Endodermal cell (in vitro differentiated cells): ENCODE results near the gene PKM. TPM values are rescaled to one million over a fixed set of nuclear protein-coding genes. Genes with fewer than 3 reads are reported as not detected.

Experiments
- DNase-seq: peaks from one replicate; pipeline ENCODE4 v3.0.0-alpha.2; 2017
- H3K27ac ChIP-seq: 2 replicates; pipeline ENCODE4 v1.5.1; 2013; ENCODE audit warnings: mild to moderate bottlenecking, low read depth, low read length, moderate library complexity
- H3K27me3 ChIP-seq: 2 replicates; pipeline ENCODE4 v1.6.1; 2013; ENCODE audit warnings: mild to moderate bottlenecking, low read length, moderate library complexity; ENCODE audit not compliant: insufficient read depth, control insufficient read depth, poor library complexity, severe bottlenecking
- H3K36me3 ChIP-seq: 2 replicates; pipeline ENCODE4 v1.7.0; 2013; ENCODE audit warnings: mild to moderate bottlenecking, low read length, moderate library complexity; ENCODE audit not compliant: control insufficient read depth, insufficient read depth
- H3K4me1 ChIP-seq: one replicate; pipeline ENCODE4 v1.7.0; 2013; ENCODE audit warnings: low read length; ENCODE audit not compliant: control insufficient read depth, insufficient read depth
- H3K4me3 ChIP-seq: 2 replicates; pipeline ENCODE4 v1.5.1; 2013; ENCODE audit warnings: mild to moderate bottlenecking, low read length, moderate library complexity
- H3K9ac ChIP-seq: 2 replicates; pipeline ENCODE4 v1.6.1; 2013; ENCODE audit warnings: mild to moderate bottlenecking, low read length, moderate library complexity; ENCODE audit not compliant: poor library complexity, severe bottlenecking; ENCODE audit errors: extremely low read depth
- H3K9me3 ChIP-seq: 2 replicates; pipeline ENCODE4 v1.6.1; 2013; ENCODE audit warnings: mild to moderate bottlenecking, low read length, moderate library complexity; ENCODE audit not compliant: control insufficient read depth
- H3K27ac Mint-ChIP-seq: 2 replicates; pipeline ENCODE4 v1.8.0; 2020; ENCODE audit warnings: mixed read lengths
- H3K27me3 Mint-ChIP-seq: 2 replicates; pipeline ENCODE4 v1.8.0; 2021; ENCODE audit warnings: mild to moderate bottlenecking, mixed read lengths; ENCODE audit not compliant: insufficient read depth
- H3K36me3 Mint-ChIP-seq: 2 replicates; pipeline ENCODE4 v1.8.0; 2020; ENCODE audit warnings: low read depth, mixed read lengths
- H3K4me1 Mint-ChIP-seq: 2 replicates; pipeline ENCODE4 v1.8.0; 2020; ENCODE audit warnings: mixed read lengths
- H3K4me3 Mint-ChIP-seq: 2 replicates; pipeline ENCODE4 v1.8.0; 2020; ENCODE audit warnings: mild to moderate bottlenecking, moderate library complexity, mixed read lengths
- H3K9me3 Mint-ChIP-seq: 2 replicates; pipeline ENCODE4 v1.8.0; 2020; ENCODE audit warnings: mild to moderate bottlenecking, mixed read lengths
- CTCF ChIP-seq: fragments of 200-600 bp; sonication (generic); conservative IDR thresholded peaks from 2 replicates; pipeline ENCODE4 v1.5.0; 2021; ENCODE audit warnings: antibody characterized with exemption, mild to moderate bottlenecking
- WGBS, 2 experiments: methylation state at CpG; one replicate each; pipeline versions ENCODE4 v1.1.5 to v1.1.7; 2013; ENCODE audit warnings: missing lambda C conversion rate in 2 of 2, mixed read lengths in 1 of 2; ENCODE audit not compliant: insufficient coverage in 1 of 2, insufficient read length in 1 of 2; 5-methylcytosine and 5-hydroxymethylcytosine counted together
- total RNA-seq, 2 donors: library from RNA; stranded (reverse); fragmentation: NEBNext Ultra II Directional in 1 of 2; extraction: Animal tissue kit (Norgen Biotek cat#: 25700) in 1 of 2; gene quantifications; 2 replicates in 1 of 2; 3 replicates in 1 of 2; pipeline ENCODE4 v1.2.1, GENCODE V29; 2021

The PKM gene
- total RNA-seq, 2 donors from 2014 or later, result 2,197 to 2,355 TPM

- Histone ChIP-seq H3K4me1 (peaks cover 7% of the 10 kb centered on the region), H3K27me3 (peaks cover 9% of the 10 kb centered on the region), H3K9ac (no peak overlapping the region), H3K4me3 (no peak overlapping the region), H3K9me3 (no peaks in the 10 kb centered on the region), H3K27ac (no peak overlapping the region), H3K36me3 (peaks cover 14% of the 10 kb centered on the region)
- no peak for DNase-seq
- peaks cover 28% of the 10 kb centered on the region for H3K27me3 Mint-ChIP-seq
- no peak overlapping the region for H3K27ac Mint-ChIP-seq
- H3K9me3 Mint-ChIP-seq, result no peaks in the 10 kb centered on the region
- peaks cover 40% of the 10 kb centered on the region for H3K4me1 Mint-ChIP-seq
- TF ChIP-seq CTCF, result no peak
- 94 to 100% methylated on average over 5 to 6 of the region's 6 CpGs for WGBS, 2 experiments
- peaks cover 12% of the 10 kb centered on the region for H3K36me3 Mint-ChIP-seq
- H3K4me3 Mint-ChIP-seq, result no peak overlapping the region
These were observed 2.8 kb upstream of the PKM start for GRCh38 chr15:72233769-72234168.

GRCh38 chr15:72231833-72232478 is 966 bp upstream of the PKM start:
- Mint-ChIP-seq H3K27me3 (peaks cover 28% of the 10 kb centered on the region), H3K4me3 (peak overlapping the region; percentile 99), H3K36me3 (peaks cover 19% of the 10 kb centered on the region), H3K9me3 (no peaks in the 10 kb centered on the region), H3K4me1 (peaks cover 44% of the 10 kb centered on the region), H3K27ac (peak overlapping the region; percentile 97)
- Histone ChIP-seq H3K9me3 (no peaks in the 10 kb centered on the region), H3K27me3 (peaks cover 9% of the 10 kb centered on the region), H3K27ac (peak overlapping the region; percentile 96), H3K4me1 (peaks cover 7% of the 10 kb centered on the region), H3K36me3 (peaks cover 25% of the 10 kb centered on the region), H3K9ac (peak overlapping the region; percentile 76), H3K4me3 (peak overlapping the region; percentile 99)
- 9 to 15% methylated on average over 10 to 16 of the region's 16 CpGs for WGBS, 2 experiments
- TF ChIP-seq CTCF, result no peak
- peak; percentile 63 for DNase-seq

GRCh38 chr15:72230197-72231065 is 559 bp downstream of the PKM start:
- Histone ChIP-seq H3K27ac (peak overlapping the region; percentile 96), H3K9me3 (no peaks in the 10 kb centered on the region), H3K4me3 (peak overlapping the region; percentile 99), H3K36me3 (peaks cover 34% of the 10 kb centered on the region), H3K9ac (peak overlapping the region; percentile 93), H3K27me3 (peaks cover 9% of the 10 kb centered on the region), H3K4me1 (peaks cover 7% of the 10 kb centered on the region)
- peak; percentile 91 for DNase-seq
- H3K36me3 Mint-ChIP-seq, result peaks cover 33% of the 10 kb centered on the region
- 0% methylated on average over 28 to 79 of the region's 79 CpGs for WGBS, 2 experiments
- peak overlapping the region; percentile 99 for H3K4me3 Mint-ChIP-seq
- no peaks in the 10 kb centered on the region for H3K9me3 Mint-ChIP-seq
- H3K4me1 Mint-ChIP-seq, result peaks cover 48% of the 10 kb centered on the region
- no peak for TF ChIP-seq CTCF
- peak overlapping the region; percentile 98 for H3K27ac Mint-ChIP-seq
- H3K27me3 Mint-ChIP-seq, result peaks cover 25% of the 10 kb centered on the region
